HUES64 (cell line): ENCODE results near the gene SORL1.
"Not testable (repeated sequence)": the region's sequence is repeated elsewhere in the genome, so short reads cannot be mapped to it uniquely, and the experiment has no call there.

Experiments
- H3K27ac ChIP-seq: 2 replicates; pipeline ENCODE4 v1.7.0; 2013; ENCODE audit warnings: low read depth, low read length, inconsistent platforms
- H3K27me3 ChIP-seq: 2 replicates; pipeline ENCODE4 v1.6.1; 2013; ENCODE audit warnings: mild to moderate bottlenecking, low read length; ENCODE audit not compliant: insufficient read depth
- H3K36me3 ChIP-seq: 2 replicates; pipeline ENCODE4 v1.6.1; 2013; ENCODE audit warnings: mild to moderate bottlenecking, low read length; ENCODE audit not compliant: insufficient read depth
- H3K4me1 ChIP-seq: 2 replicates; pipeline ENCODE4 v1.6.1; 2013; ENCODE audit warnings: mild to moderate bottlenecking, low read length, moderate library complexity; ENCODE audit not compliant: insufficient read depth
- H3K4me3 ChIP-seq: 2 replicates; pipeline ENCODE4 v1.5.1; 2013; ENCODE audit warnings: mild to moderate bottlenecking, low read length, moderate library complexity
- H3K9ac ChIP-seq: 2 replicates; pipeline ENCODE4 v1.6.1; 2013; ENCODE audit warnings: mild to moderate bottlenecking, low read depth, low read length
- H3K9me3 ChIP-seq: 2 replicates; pipeline ENCODE4 v1.6.1; 2013; ENCODE audit warnings: low read depth, low read length; ENCODE audit not compliant: insufficient read depth
- WGBS: fragments of 150-250, 120-280 bp; methylation state at CpG from one replicate; pipeline ENCODE4 v1.1.7; 2013; ENCODE audit warnings: missing lambda C conversion rate; 5-methylcytosine and 5-hydroxymethylcytosine counted together

The SORL1 gene

GRCh38 chr11:121489823-121490222, 37.7 kb downstream of the SORL1 start:
- Histone ChIP-seq H3K27me3 (no peaks in the 10 kb centered on the region), H3K9me3 (no peaks in the 10 kb centered on the region), H3K36me3 (peaks cover 48% of the 10 kb centered on the region), H3K9ac (no peak overlapping the region), H3K27ac (no peak overlapping the region), H3K4me1 (peaks cover 13% of the 10 kb centered on the region; the same call in 1 of the 2 replicates), H3K4me3 (no peak overlapping the region)
- 90% methylated on average over 2 of the region's 2 CpGs for WGBS

GRCh38 chr11:121494355-121495099, 42.4 kb downstream of the SORL1 start:
- no peaks in the 10 kb centered on the region for H3K27me3 ChIP-seq
- no peak overlapping the region for H3K27ac ChIP-seq
- WGBS: 90% methylated on average over 6 of the region's 7 CpGs
- H3K4me1 ChIP-seq: peaks cover 19% of the 10 kb centered on the region; the same call in 1 of the 2 replicates
- H3K4me3 ChIP-seq: no peak overlapping the region
- H3K9ac ChIP-seq: no peak overlapping the region
- no peaks in the 10 kb centered on the region for H3K9me3 ChIP-seq
- H3K36me3 ChIP-seq: peaks cover 51% of the 10 kb centered on the region

- peak overlapping the region; percentile 48 for H3K27ac ChIP-seq
- no peak overlapping the region for H3K4me3 ChIP-seq
- 50% methylated on average over 4 of the region's 5 CpGs for WGBS
- no peaks in the 10 kb centered on the region for H3K27me3 ChIP-seq
- no peaks in the 10 kb centered on the region for H3K9me3 ChIP-seq
- H3K36me3 ChIP-seq: peaks cover 47% of the 10 kb centered on the region
- H3K9ac ChIP-seq: peak overlapping the region; percentile 28; the same call in 1 of the 2 replicates
- H3K4me1 ChIP-seq: peaks cover 19% of the 10 kb centered on the region; the same call in 1 of the 2 replicates
Measured at GRCh38 chr11:121497176-121497998, 45.3 kb downstream of the SORL1 start.

- H3K27ac ChIP-seq: no peak overlapping the region
- H3K9ac ChIP-seq: no peak overlapping the region
- H3K9me3 ChIP-seq: no peaks in the 10 kb centered on the region
- H3K4me1 ChIP-seq: peaks cover 10% of the 10 kb centered on the region; the same call in 1 of the 2 replicates
- H3K4me3 ChIP-seq: no peak overlapping the region
- H3K27me3 ChIP-seq: no peaks in the 10 kb centered on the region
- H3K36me3 ChIP-seq: peaks cover 47% of the 10 kb centered on the region
- 87% methylated on average over 2 of the region's 2 CpGs for WGBS
Measured at GRCh38 chr11:121499405-121499804, 47.3 kb downstream of the SORL1 start.

- peaks cover 51% of the 10 kb centered on the region for H3K36me3 ChIP-seq
- 57% methylated on average over 2 of the region's 2 CpGs for WGBS
- H3K27ac ChIP-seq: no peak overlapping the region
Measured at GRCh38 chr11:121500275-121500674, 48.2 kb downstream of the SORL1 start.

GRCh38 chr11:121500717-121501116, 48.6 kb downstream of the SORL1 start:
- peaks cover 6% of the 10 kb centered on the region; the same call in 1 of the 2 replicates for H3K4me1 ChIP-seq
- no peak overlapping the region for H3K4me3 ChIP-seq
- H3K9me3 ChIP-seq: peaks cover under 1% of the 10 kb centered on the region; the same call in 1 of the 2 replicates
- no peak overlapping the region for H3K9ac ChIP-seq
- H3K27ac ChIP-seq: no peak overlapping the region
- H3K27me3 ChIP-seq: no peaks in the 10 kb centered on the region
- 90% methylated on average over 1 of the region's 1 CpG for WGBS
- H3K36me3 ChIP-seq: peaks cover 55% of the 10 kb centered on the region

More at GRCh38 chr11:121500275-121500674, 48.2 kb downstream of the SORL1 start:
- H3K4me3 ChIP-seq: no peak overlapping the region
- no peaks in the 10 kb centered on the region for H3K9me3 ChIP-seq
- H3K27me3 ChIP-seq: no peaks in the 10 kb centered on the region
- peaks cover 6% of the 10 kb centered on the region; the same call in 1 of the 2 replicates for H3K4me1 ChIP-seq
- no peak overlapping the region for H3K9ac ChIP-seq

GRCh38 chr11:121503051-121503450, 50.9 kb downstream of the SORL1 start:
- H3K27me3 ChIP-seq: no peaks in the 10 kb centered on the region
- H3K36me3 ChIP-seq: peaks cover 56% of the 10 kb centered on the region
- H3K9me3 ChIP-seq: peaks cover 15% of the 10 kb centered on the region; the same call in 1 of the 2 replicates
- H3K4me1 ChIP-seq: peaks cover 3% of the 10 kb centered on the region; the same call in 1 of the 2 replicates
- H3K4me3 ChIP-seq: no peak overlapping the region
- H3K9ac ChIP-seq: no peak overlapping the region
- WGBS: 98% methylated on average over 3 of the region's 3 CpGs
- H3K27ac ChIP-seq: no peak overlapping the region

- H3K9ac ChIP-seq, H3K27ac ChIP-seq, H3K4me3 ChIP-seq, H3K27me3 ChIP-seq: not testable (repeated sequence)
- Histone ChIP-seq H3K4me1 (peaks cover 13% of the 10 kb centered on the region), H3K36me3 (peaks cover 36% of the 10 kb centered on the region), H3K9me3 (peaks cover 16% of the 10 kb centered on the region; the same call in 1 of the 2 replicates)
- 100% methylated on average over 1 of the region's 1 CpG for WGBS
Measured at GRCh38 chr11:121506237-121506636, 54.1 kb downstream of the SORL1 start.

GRCh38 chr11:121508449-121508848, 56.3 kb downstream of the SORL1 start:
- Histone ChIP-seq H3K9me3 (peaks cover 16% of the 10 kb centered on the region; the same call in 1 of the 2 replicates), H3K4me3 (no peak overlapping the region), H3K4me1 (peaks cover 13% of the 10 kb centered on the region), H3K36me3 (peaks cover 40% of the 10 kb centered on the region), H3K27ac (no peak overlapping the region), H3K9ac (no peak overlapping the region), H3K27me3 (no peaks in the 10 kb centered on the region)

GRCh38 chr11:121510438-121510837, 58.3 kb downstream of the SORL1 start:
- WGBS: 94% methylated on average over 2 of the region's 2 CpGs
- Histone ChIP-seq H3K27me3 (no peaks in the 10 kb centered on the region), H3K36me3 (peaks cover 52% of the 10 kb centered on the region)

More at GRCh38 chr11:121510438-121510837, 58.3 kb downstream of the SORL1 start:
- peaks cover 16% of the 10 kb centered on the region; the same call in 1 of the 2 replicates for H3K9me3 ChIP-seq
- H3K4me3 ChIP-seq: no peak overlapping the region
- no peak overlapping the region for H3K9ac ChIP-seq
- H3K27ac ChIP-seq: no peak overlapping the region
- H3K4me1 ChIP-seq: peaks cover 13% of the 10 kb centered on the region
